K562 (cell line): ENCODE measurements around the gene UTS2R. TPM values are rescaled to one million over a fixed set of nuclear protein-coding genes. Genes with fewer than 3 reads are reported as not detected.
A peak's percentile ranks its signal among the peaks of the same experiment; 100 is the strongest.

Experiments used
- CXXC5 ChIP-seq: fragments of 250-450 bp; sonication (Bioruptor Pico); IDR thresholded peaks from 2 replicates; pipeline ENCODE4 v1.8.0; 2022; ENCODE audit warnings: inconsistent platforms, mild to moderate bottlenecking, moderate library complexity
- HDAC1 ChIP-seq, 2 experiments: fragments of 450-650 bp; IDR thresholded peaks; 2 replicates each; pipeline ENCODE4 v1.6.1; 2016 to 2017; ENCODE audit warnings: inconsistent platforms in 1 of 2, mild to moderate bottlenecking in 1 of 2, moderate library complexity in 1 of 2
- MAFF ChIP-seq: IDR thresholded peaks from 2 replicates; pipeline ENCODE4 v1.6.1; 2012; ENCODE audit warnings: low read length, improper control_type of control experiment
- NCOR1 ChIP-seq: fragments of 450-650 bp; IDR thresholded peaks from 2 replicates; pipeline ENCODE4 v1.6.1; 2016; ENCODE audit warnings: mild to moderate bottlenecking, moderate library complexity
- NEUROD1 ChIP-seq: fragments of 150-350 bp; IDR thresholded peaks from 2 replicates; pipeline ENCODE4 v1.6.1; 2014; ENCODE audit warnings: borderline replicate concordance, low read length, low read depth; ENCODE audit not compliant: partially characterized antibody
- NR2C2 ChIP-seq, 2 experiments: fragments of 200-800 bp in 1 of 2; sonication (Bioruptor generic) in 1 of 2; sonication (generic) in 1 of 2; formaldehyde crosslinking in 1 of 2; IDR thresholded peaks; 2 replicates each; pipeline versions ENCODE4 v1.6.1 to v1.8.0; 2016 to 2022; ENCODE audit warnings: mild to moderate bottlenecking in 1 of 2, missing compliant biosample characterization in 1 of 2, missing genetic modification characterization in 1 of 2, missing genetic modification reagents in 1 of 2
- PCBP1 ChIP-seq: fragments of 200-400 bp; formaldehyde crosslinking; IDR thresholded peaks from 2 replicates; pipeline ENCODE4 v1.6.1; 2018; ENCODE audit warnings: mild to moderate bottlenecking, low read depth, low read length; ENCODE audit not compliant: poor library complexity, severe bottlenecking
- SREBF2 ChIP-seq: sonication (generic); formaldehyde crosslinking; IDR thresholded peaks from 2 replicates; pipeline ENCODE4 v1.4.0; 2020; ENCODE audit warnings: mild to moderate bottlenecking, missing genetic modification reagents
- TCF7L2 ChIP-seq: fragments of 150-350 bp; IDR thresholded peaks from 2 replicates; pipeline ENCODE4 v1.6.1; 2016; ENCODE audit warnings: low read depth, mild to moderate bottlenecking, low read length, moderate library complexity
- ZKSCAN3 ChIP-seq: fragments of 250-450 bp; sonication (Bioruptor Pico); IDR thresholded peaks from 2 replicates; pipeline ENCODE4 v1.4.0; 2020
- ZNF140 ChIP-seq: fragments of 250-450 bp; sonication (Bioruptor Pico); IDR thresholded peaks from 2 replicates; pipeline ENCODE4 v1.8.0; 2021; ENCODE audit warnings: moderate library complexity, mild to moderate bottlenecking, inconsistent platforms
- ZNF347 ChIP-seq: fragments of 450-650 bp; formaldehyde crosslinking; IDR thresholded peaks from 2 replicates; pipeline ENCODE4 v1.4.0; 2020; ENCODE audit warnings: low read depth, mild to moderate bottlenecking, moderate library complexity
- ZNF589 ChIP-seq: fragments of 200-800 bp; sonication (Bioruptor generic); IDR thresholded peaks from 2 replicates; pipeline ENCODE4 v1.6.1; 2016; ENCODE audit warnings: low read depth, missing genetic modification characterization, missing compliant biosample characterization
- polyA plus RNA-seq, 8 experiments: library from polyadenylated mRNA; depleted of rRNA in 4 of 8; stranded (reverse) in 5 of 8; unstranded in 3 of 8; fragments of >200 nt; fragmentation: Nextera tagmentation in 2 of 8; fragmentation: Illumina TruSeq in 1 of 8; extraction: Ambion mirVana in 2 of 8; extraction: Trizol in 1 of 8; gene quantifications; 2 replicates each; pipeline versions ENCODE4 v1.2.1 to v1.2.3, GENCODE V29; 2011 to 2014; ENCODE audit warnings: inconsistent platforms in 1 of 8, missing spikeins in 1 of 8
- total RNA-seq, 7 experiments: library from RNA; depleted of rRNA in 6 of 7; stranded (reverse); fragments of >200 nt in 6 of 7; fragmentation: Illumina TruSeq in 2 of 7; extraction: Trizol in 2 of 7; gene quantifications; 2 replicates each; pipeline versions ENCODE4 v1.2.1 to v1.2.3, GENCODE V29; 2011 to 2021; ENCODE audit warnings: low replicate concordance in 1 of 7
- TF ChIP-seq, protein P1 (sequence below): fragments of 250-450 bp; sonication (Bioruptor Pico); IDR thresholded peaks from 2 replicates; pipeline ENCODE4 v1.9.0; 2021; ENCODE audit warnings: mild to moderate bottlenecking
- TF ChIP-seq, protein P2 (sequence below): fragments of 450-650 bp; IDR thresholded peaks from 2 replicates; pipeline ENCODE4 v1.7.0; 2016; ENCODE audit warnings: borderline replicate concordance
- TF ChIP-seq, protein P3 (sequence below): fragments of 450-650 bp; IDR thresholded peaks from 2 replicates; pipeline ENCODE4 v1.6.1; 2016; ENCODE audit warnings: borderline replicate concordance
- TF ChIP-seq, protein P4 (sequence below): fragments of 250-450 bp; sonication (Bioruptor Pico); IDR thresholded peaks from 2 replicates; pipeline ENCODE4 v1.5.0; 2020; ENCODE audit warnings: mild to moderate bottlenecking, borderline replicate concordance
- TF ChIP-seq, protein P5 (sequence below), 2 experiments: fragments of 450-650 bp in 1 of 2; sonication (generic) in 1 of 2; formaldehyde crosslinking; conservative IDR thresholded peaks; 2 replicates each; pipeline versions ENCODE4 v1.4.0 to v1.8.1; 2020 to 2022; ENCODE audit warnings: mild to moderate bottlenecking in 1 of 2, missing genetic modification reagents in 1 of 2

UTS2R gene
- total and polyA plus RNA-seq, 9 of the 15 experiments (the other 6 are each of a cell fraction or from before 2014, with no cell fraction given) = 0.22 TPM; not detected in 8

DNA sequence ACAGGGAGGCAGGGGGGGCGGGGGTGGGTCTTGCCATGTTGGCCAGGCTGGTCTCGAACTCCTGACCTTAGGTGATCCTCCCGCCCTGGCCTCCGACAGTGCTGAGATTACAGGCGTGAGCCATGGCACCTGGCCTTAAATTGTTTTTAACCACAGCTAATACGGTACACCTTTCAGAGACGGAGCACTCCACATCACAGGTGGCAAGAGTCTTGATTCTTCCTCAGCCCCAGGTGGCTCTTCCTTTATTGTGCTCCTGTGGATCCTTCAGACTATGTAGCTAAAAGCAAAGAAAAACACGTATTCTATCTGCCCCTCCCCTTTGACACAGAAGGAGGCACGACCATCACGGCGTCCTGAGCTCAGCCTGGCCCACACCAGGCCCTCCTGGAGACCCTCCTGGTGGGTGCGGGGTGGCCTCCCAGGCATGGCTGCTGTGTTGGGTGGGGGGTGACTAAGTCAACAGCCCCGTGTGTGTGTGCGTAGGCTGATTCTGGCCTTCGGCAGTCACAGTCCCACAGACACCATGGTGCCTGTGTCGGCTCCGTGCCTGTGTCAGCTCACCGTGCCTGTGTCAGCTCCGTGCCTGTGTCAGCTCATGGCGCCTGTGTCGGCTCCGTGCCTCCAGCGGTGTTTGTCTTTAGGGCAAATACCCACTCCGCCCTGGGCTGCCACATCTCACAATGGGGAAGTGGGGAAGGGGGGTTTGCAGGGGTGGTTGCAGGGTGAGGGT, 27.2 kb upstream of the UTS2R start (continued):
- TF ChIP-seq NR2C2 (CRISPR knock-in tag; IDR thresholded peaks at IDR 0.05) (no peak), NR2C2 (tag; IDR thresholded peaks at IDR 0.05) (no peak), CXXC5 (CRISPR knock-in tag) (no peak; the same call in 1 of the 2 replicates), ZNF347 (CRISPR knock-in tag) (no peak), MAFF (no peak), ZNF589 (CRISPR knock-in tag) (no peak), ZNF140 (CRISPR knock-in tag) (no peak), NEUROD1 (no peak), SREBF2 (CRISPR knock-in tag) (no peak), NCOR1 (no peak), TCF7L2 (no peak), PCBP1 (peak; percentile 41), HDAC1 (IDR thresholded peaks at IDR 0.05) (no peak), ZKSCAN3 (CRISPR knock-in tag) (no peak)
- TF ChIP-seq, protein P1, sequence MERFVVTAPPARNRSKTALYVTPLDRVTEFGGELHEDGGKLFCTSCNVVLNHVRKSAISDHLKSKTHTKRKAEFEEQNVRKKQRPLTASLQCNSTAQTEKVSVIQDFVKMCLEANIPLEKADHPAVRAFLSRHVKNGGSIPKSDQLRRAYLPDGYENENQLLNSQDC (CRISPR knock-in tag) = no peak
- TF ChIP-seq, protein P2, sequence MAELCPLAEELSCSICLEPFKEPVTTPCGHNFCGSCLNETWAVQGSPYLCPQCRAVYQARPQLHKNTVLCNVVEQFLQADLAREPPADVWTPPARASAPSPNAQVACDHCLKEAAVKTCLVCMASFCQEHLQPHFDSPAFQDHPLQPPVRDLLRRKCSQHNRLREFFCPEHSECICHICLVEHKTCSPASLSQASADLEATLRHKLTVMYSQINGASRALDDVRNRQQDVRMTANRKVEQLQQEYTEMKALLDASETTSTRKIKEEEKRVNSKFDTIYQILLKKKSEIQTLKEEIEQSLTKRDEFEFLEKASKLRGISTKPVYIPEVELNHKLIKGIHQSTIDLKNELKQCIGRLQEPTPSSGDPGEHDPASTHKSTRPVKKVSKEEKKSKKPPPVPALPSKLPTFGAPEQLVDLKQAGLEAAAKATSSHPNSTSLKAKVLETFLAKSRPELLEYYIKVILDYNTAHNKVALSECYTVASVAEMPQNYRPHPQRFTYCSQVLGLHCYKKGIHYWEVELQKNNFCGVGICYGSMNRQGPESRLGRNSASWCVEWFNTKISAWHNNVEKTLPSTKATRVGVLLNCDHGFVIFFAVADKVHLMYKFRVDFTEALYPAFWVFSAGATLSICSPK = no peak
- TF ChIP-seq, protein P3, sequence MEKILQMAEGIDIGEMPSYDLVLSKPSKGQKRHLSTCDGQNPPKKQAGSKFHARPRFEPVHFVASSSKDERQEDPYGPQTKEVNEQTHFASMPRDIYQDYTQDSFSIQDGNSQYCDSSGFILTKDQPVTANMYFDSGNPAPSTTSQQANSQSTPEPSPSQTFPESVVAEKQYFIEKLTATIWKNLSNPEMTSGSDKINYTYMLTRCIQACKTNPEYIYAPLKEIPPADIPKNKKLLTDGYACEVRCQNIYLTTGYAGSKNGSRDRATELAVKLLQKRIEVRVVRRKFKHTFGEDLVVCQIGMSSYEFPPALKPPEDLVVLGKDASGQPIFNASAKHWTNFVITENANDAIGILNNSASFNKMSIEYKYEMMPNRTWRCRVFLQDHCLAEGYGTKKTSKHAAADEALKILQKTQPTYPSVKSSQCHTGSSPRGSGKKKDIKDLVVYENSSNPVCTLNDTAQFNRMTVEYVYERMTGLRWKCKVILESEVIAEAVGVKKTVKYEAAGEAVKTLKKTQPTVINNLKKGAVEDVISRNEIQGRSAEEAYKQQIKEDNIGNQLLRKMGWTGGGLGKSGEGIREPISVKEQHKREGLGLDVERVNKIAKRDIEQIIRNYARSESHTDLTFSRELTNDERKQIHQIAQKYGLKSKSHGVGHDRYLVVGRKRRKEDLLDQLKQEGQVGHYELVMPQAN = no peak
- TF ChIP-seq, protein P4, sequence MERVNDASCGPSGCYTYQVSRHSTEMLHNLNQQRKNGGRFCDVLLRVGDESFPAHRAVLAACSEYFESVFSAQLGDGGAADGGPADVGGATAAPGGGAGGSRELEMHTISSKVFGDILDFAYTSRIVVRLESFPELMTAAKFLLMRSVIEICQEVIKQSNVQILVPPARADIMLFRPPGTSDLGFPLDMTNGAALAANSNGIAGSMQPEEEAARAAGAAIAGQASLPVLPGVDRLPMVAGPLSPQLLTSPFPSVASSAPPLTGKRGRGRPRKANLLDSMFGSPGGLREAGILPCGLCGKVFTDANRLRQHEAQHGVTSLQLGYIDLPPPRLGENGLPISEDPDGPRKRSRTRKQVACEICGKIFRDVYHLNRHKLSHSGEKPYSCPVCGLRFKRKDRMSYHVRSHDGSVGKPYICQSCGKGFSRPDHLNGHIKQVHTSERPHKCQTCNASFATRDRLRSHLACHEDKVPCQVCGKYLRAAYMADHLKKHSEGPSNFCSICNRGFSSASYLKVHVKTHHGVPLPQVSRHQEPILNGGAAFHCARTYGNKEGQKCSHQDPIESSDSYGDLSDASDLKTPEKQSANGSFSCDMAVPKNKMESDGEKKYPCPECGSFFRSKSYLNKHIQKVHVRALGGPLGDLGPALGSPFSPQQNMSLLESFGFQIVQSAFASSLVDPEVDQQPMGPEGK = no peak
- TF ChIP-seq, protein P5, sequence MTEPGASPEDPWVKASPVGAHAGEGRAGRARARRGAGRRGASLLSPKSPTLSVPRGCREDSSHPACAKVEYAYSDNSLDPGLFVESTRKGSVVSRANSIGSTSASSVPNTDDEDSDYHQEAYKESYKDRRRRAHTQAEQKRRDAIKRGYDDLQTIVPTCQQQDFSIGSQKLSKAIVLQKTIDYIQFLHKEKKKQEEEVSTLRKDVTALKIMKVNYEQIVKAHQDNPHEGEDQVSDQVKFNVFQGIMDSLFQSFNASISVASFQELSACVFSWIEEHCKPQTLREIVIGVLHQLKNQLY (CRISPR knock-in tag; conservative IDR thresholded peaks at IDR 0.05) = 0 out of 4 replicates have a peak, but pooled peaks of 1 of the 2 experiments have one; percentile 58
